Panc1 (cell line): ENCODE data around the gene SNX24. TPM values are rescaled to one million over a fixed set of nuclear protein-coding genes. Genes with fewer than 3 reads are reported as not detected.

Experiments used
- ATAC-seq: fragments of 200-7000 bp; cut with Tn5 transposase; 2 replicates; pipeline ENCODE4 v1.9.1; 2020; ENCODE audit warnings: mild to moderate bottlenecking, moderate library complexity
- BruUV-seq: library from RNA; stranded (reverse); fragments of 400-500 nt; replicated peaks from 2 replicates; lab custom pipeline; 2021; lab: Mats Ljungman, UMichigan
- CTCF ChIA-PET: fragments of 300-600 bp; sonication (Branson Sonifier 250); formaldehyde crosslinking; loops from one replicate; lab custom pipeline; 2022; ENCODE audit warnings: antibody characterized with exemption; lab: Charles Lee
- POLR2A ChIA-PET: fragments of 300-600 bp; sonication (Branson Sonifier 250); formaldehyde crosslinking; loops from one replicate; lab custom pipeline; 2022; ENCODE audit warnings: antibody characterized with exemption; lab: Charles Lee
- DNase-seq: peaks from one replicate; pipeline ENCODE4 v3.0.0-alpha.2; 2010; ENCODE audit warnings: low read depth, low spot score
- H3K27ac ChIP-seq: 2 replicates; pipeline ENCODE4 v1.5.1; 2011; ENCODE audit warnings: mild to moderate bottlenecking, low read length, inconsistent platforms
- H3K27me3 ChIP-seq: fragments of 200-500 bp; sonication (Bioruptor generic); 2 replicates; pipeline ENCODE4 v1.6.0; 2014; ENCODE audit warnings: low read length, inconsistent platforms; ENCODE audit not compliant: control insufficient read depth, insufficient read depth
- H3K36me3 ChIP-seq: fragments of 200-500 bp; sonication (Bioruptor generic); 2 replicates; pipeline ENCODE4 v1.5.1; 2014; ENCODE audit warnings: inconsistent platforms, mild to moderate bottlenecking, low read length, moderate library complexity; ENCODE audit not compliant: control insufficient read depth, insufficient read depth
- H3K4me1 ChIP-seq: 2 replicates; pipeline ENCODE4 v1.5.1; 2011; ENCODE audit warnings: inconsistent platforms, mild to moderate bottlenecking, low read length, moderate library complexity; ENCODE audit not compliant: control insufficient read depth, insufficient read depth
- H3K4me3 ChIP-seq, 2 experiments: 2 replicates each; pipeline ENCODE4 v1.5.1; 2011 to 2012; ENCODE audit warnings: low read depth in 2 of 2, low read length in 2 of 2, mild to moderate bottlenecking in 2 of 2, inconsistent platforms in 1 of 2, moderate library complexity in 1 of 2
- H3K9me3 ChIP-seq: fragments of 200-500 bp; sonication (Bioruptor generic); 2 replicates; pipeline ENCODE4 v1.5.1; 2014; ENCODE audit warnings: low read depth, mild to moderate bottlenecking, inconsistent platforms, low read length, moderate library complexity; ENCODE audit not compliant: control insufficient read depth, insufficient read depth
- POLR2AphosphoS5 ChIP-seq: IDR thresholded peaks from 2 replicates; pipeline ENCODE4 v1.6.1; 2012; ENCODE audit warnings: mild to moderate bottlenecking, low read depth, low read length, moderate library complexity
- SIN3A ChIP-seq: IDR thresholded peaks from 2 replicates; pipeline ENCODE4 v1.6.1; 2012; ENCODE audit warnings: low read depth, mild to moderate bottlenecking, low read length, moderate library complexity, borderline replicate concordance; ENCODE audit not compliant: insufficient read depth
- TCF7L2 ChIP-seq: IDR thresholded peaks from 2 replicates; pipeline ENCODE4 v1.6.1; 2011; ENCODE audit warnings: mild to moderate bottlenecking, low read depth, low read length, inconsistent platforms
- in situ Hi-C: cut with HindIII; loops from 2 replicates; pipeline ENCODE4 v1.10.0; 2016; ENCODE audit warnings: low sequenced_read_pairs, low pct_unique_long_range_greater_than_20kb
- intact Hi-C: fragments of 100-400 bp; cut with micrococcal nuclease; formaldehyde crosslinking; loops from one replicate; pipeline ENCODE4 v1.10.0; 2022; ENCODE audit not compliant: unreplicated experiment
- total RNA-seq: library from RNA; stranded (reverse); gene quantifications from one replicate; pipeline ENCODE4 v1.2.1, GENCODE V29; 2021; ENCODE audit not compliant: unreplicated experiment
- TF ChIP-seq, protein P1 (sequence below): fragments of 450-650 bp; IDR thresholded peaks from 2 replicates; pipeline ENCODE4 v1.5.1; 2017; ENCODE audit warnings: mild to moderate bottlenecking
- TF ChIP-seq, protein P2 (sequence below), 2 experiments: IDR thresholded peaks; 2 replicates each; pipeline ENCODE4 v1.6.1; 2011 to 2012; ENCODE audit warnings: low read depth in 2 of 2, control low read depth in 1 of 2, low read length in 1 of 2, mild to moderate bottlenecking in 1 of 2, moderate library complexity in 1 of 2; ENCODE audit not compliant: insufficient read depth in 1 of 2

Gene SNX24
- total RNA-seq, 1 experiment from 2014 or later, result 32.8 TPM

DNA sequence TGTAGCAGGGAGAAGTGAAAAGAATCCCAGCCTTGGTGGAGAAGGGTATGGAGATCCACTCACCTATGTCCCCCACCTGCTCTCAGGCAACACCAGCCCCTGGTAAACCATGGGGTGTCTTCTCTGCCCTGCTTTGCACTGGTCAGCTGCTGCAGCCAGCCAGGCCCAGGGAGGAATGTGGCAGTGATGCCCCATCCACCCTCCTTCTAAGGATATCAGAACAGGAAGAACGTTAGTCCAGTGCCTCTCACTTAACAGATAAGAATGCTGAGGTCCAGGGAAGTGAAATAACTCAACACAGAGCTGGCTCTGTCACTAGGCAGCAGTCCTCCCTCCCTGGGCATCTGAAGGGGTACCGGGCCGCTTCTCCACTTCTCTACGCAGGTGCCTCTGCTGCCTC lies 200.8 kb downstream of the SNX24 start:
- DNase-seq (no peak), ATAC-seq (no peak)
- Histone ChIP-seq H3K27me3 (no peaks in the 10 kb centered on the region), H3K36me3 (no peaks in the 10 kb centered on the region), H3K4me1 (no peaks in the 10 kb centered on the region), H3K9me3 (no peaks in the 10 kb centered on the region), H3K27ac (no peak overlapping the region), H3K4me3 (no peak overlapping the region)
- CTCF ChIA-PET, result no interaction called here
- POLR2A ChIA-PET, result no interaction called here
- BruUV-seq, result no TSS peak
- in situ Hi-C loops, result no loop called here
- intact Hi-C loops, result no loop called here
- TF ChIP-seq, protein P1, sequence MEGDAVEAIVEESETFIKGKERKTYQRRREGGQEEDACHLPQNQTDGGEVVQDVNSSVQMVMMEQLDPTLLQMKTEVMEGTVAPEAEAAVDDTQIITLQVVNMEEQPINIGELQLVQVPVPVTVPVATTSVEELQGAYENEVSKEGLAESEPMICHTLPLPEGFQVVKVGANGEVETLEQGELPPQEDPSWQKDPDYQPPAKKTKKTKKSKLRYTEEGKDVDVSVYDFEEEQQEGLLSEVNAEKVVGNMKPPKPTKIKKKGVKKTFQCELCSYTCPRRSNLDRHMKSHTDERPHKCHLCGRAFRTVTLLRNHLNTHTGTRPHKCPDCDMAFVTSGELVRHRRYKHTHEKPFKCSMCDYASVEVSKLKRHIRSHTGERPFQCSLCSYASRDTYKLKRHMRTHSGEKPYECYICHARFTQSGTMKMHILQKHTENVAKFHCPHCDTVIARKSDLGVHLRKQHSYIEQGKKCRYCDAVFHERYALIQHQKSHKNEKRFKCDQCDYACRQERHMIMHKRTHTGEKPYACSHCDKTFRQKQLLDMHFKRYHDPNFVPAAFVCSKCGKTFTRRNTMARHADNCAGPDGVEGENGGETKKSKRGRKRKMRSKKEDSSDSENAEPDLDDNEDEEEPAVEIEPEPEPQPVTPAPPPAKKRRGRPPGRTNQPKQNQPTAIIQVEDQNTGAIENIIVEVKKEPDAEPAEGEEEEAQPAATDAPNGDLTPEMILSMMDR, result no peak
- TF ChIP-seq, protein P2, sequence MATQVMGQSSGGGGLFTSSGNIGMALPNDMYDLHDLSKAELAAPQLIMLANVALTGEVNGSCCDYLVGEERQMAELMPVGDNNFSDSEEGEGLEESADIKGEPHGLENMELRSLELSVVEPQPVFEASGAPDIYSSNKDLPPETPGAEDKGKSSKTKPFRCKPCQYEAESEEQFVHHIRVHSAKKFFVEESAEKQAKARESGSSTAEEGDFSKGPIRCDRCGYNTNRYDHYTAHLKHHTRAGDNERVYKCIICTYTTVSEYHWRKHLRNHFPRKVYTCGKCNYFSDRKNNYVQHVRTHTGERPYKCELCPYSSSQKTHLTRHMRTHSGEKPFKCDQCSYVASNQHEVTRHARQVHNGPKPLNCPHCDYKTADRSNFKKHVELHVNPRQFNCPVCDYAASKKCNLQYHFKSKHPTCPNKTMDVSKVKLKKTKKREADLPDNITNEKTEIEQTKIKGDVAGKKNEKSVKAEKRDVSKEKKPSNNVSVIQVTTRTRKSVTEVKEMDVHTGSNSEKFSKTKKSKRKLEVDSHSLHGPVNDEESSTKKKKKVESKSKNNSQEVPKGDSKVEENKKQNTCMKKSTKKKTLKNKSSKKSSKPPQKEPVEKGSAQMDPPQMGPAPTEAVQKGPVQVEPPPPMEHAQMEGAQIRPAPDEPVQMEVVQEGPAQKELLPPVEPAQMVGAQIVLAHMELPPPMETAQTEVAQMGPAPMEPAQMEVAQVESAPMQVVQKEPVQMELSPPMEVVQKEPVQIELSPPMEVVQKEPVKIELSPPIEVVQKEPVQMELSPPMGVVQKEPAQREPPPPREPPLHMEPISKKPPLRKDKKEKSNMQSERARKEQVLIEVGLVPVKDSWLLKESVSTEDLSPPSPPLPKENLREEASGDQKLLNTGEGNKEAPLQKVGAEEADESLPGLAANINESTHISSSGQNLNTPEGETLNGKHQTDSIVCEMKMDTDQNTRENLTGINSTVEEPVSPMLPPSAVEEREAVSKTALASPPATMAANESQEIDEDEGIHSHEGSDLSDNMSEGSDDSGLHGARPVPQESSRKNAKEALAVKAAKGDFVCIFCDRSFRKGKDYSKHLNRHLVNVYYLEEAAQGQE (IDR thresholded peaks at IDR 0.05; ENCODE audit: insufficient read depth in 1 of 2, low read depth in 2 of 2, low read length in 1 of 2), result no peak
- TF ChIP-seq SIN3A, result no peak
- TF ChIP-seq POLR2AphosphoS5, result no peak

DNA sequence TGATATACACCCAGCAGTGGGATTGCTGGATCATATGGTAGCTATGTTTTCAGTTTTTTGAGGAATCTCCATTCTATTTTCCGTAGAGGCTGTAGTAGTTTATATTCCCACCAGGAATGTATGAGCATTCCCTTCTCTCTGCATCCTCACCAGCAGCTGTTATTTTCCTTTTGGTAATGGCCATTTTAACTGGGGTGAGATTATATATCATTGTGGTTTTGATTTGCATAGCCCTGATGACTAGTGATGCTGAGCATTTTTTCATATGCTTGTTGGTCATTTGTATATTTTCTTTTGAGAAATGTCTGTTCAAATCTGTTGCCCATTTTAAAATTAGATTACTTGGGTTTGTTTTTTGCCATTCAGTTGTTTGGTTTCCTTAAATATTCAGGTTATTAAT lies 202.3 kb downstream of the SNX24 start:
- ChIA-PET POLR2A (no interaction called here), CTCF (no interaction called here)
- in situ Hi-C loops, result no loop called here
- no peaks in the 10 kb centered on the region for H3K9me3 ChIP-seq
- H3K27ac ChIP-seq, result no peak overlapping the region
- H3K27me3 ChIP-seq, result no peaks in the 10 kb centered on the region
- ATAC-seq (no peak), DNase-seq (no peak)
- H3K4me3 ChIP-seq, result no peak overlapping the region
- TF ChIP-seq TCF7L2, result no peak
- TF ChIP-seq, protein P2 (IDR thresholded peaks at IDR 0.05; ENCODE audit: insufficient read depth in 1 of 2, low read depth in 2 of 2, low read length in 1 of 2), result no peak
- TF ChIP-seq POLR2AphosphoS5, result no peak
- TF ChIP-seq, protein P1, result no peak
- TF ChIP-seq SIN3A, result no peak
- BruUV-seq, result no TSS peak
- intact Hi-C loops, result no loop called here
- no peaks in the 10 kb centered on the region for H3K4me1 ChIP-seq
- H3K36me3 ChIP-seq, result no peaks in the 10 kb centered on the region
